Measurements from ENCODE around the gene PTGER1. TPM values are rescaled to one million over a fixed set of nuclear protein-coding genes. Genes with fewer than 3 reads are reported as not detected.

PTGER1 gene
- total RNA-seq, 3 donors from 2014 or later, result 0.48 to 1.3 TPM; not detected in 1

GRCh38 chr19:14515501-14516047 is 40.4 kb upstream of the PTGER1 start:
- peaks cover 7 to 17% of the 10 kb centered on the region in 2 donors for H3K4me1 ChIP-seq
- intact Hi-C loops (cut with DNase I; ENCODE audit: low total_unique reads), result no loop called here
- H3K9me3 ChIP-seq, result no peaks in the 10 kb centered on the region
- peaks cover 5% of the 10 kb centered on the region for H3K36me3 ChIP-seq
- TF ChIP-seq POLR2AphosphoS5 (IDR thresholded peaks at IDR 0.05), result no peak
- peak overlapping the region; percentile 99 to 100 for H3K27ac ChIP-seq
- no peaks in the 10 kb centered on the region for H3K27me3 ChIP-seq
- H3K4me3 ChIP-seq, result peak overlapping the region in 2 of 3 donors; percentile 89 to 92
- no peak for DNase-seq (ENCODE audit: low spot score in 2 of 2)

GRCh38 chr19:14514215-14514863 is 39.2 kb upstream of the PTGER1 start:
- Histone ChIP-seq H3K27ac (peak overlapping the region in 1 of 2 donors; percentile 100), H3K4me1 (peaks cover 7 to 17% of the 10 kb centered on the region in 2 donors), H3K27me3 (no peaks in the 10 kb centered on the region), H3K4me3 (no peak overlapping the region), H3K36me3 (peaks cover 5% of the 10 kb centered on the region), H3K9me3 (no peaks in the 10 kb centered on the region)
- no peak for DNase-seq (ENCODE audit: low spot score in 2 of 2)
- intact Hi-C loops (cut with DNase I; ENCODE audit: low total_unique reads), result no loop called here
- TF ChIP-seq, protein P1, sequence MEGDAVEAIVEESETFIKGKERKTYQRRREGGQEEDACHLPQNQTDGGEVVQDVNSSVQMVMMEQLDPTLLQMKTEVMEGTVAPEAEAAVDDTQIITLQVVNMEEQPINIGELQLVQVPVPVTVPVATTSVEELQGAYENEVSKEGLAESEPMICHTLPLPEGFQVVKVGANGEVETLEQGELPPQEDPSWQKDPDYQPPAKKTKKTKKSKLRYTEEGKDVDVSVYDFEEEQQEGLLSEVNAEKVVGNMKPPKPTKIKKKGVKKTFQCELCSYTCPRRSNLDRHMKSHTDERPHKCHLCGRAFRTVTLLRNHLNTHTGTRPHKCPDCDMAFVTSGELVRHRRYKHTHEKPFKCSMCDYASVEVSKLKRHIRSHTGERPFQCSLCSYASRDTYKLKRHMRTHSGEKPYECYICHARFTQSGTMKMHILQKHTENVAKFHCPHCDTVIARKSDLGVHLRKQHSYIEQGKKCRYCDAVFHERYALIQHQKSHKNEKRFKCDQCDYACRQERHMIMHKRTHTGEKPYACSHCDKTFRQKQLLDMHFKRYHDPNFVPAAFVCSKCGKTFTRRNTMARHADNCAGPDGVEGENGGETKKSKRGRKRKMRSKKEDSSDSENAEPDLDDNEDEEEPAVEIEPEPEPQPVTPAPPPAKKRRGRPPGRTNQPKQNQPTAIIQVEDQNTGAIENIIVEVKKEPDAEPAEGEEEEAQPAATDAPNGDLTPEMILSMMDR (IDR thresholded peaks at IDR 0.05), result no peak
- TF ChIP-seq POLR2A (IDR thresholded peaks at IDR 0.05) (no peak), POLR2AphosphoS5 (IDR thresholded peaks at IDR 0.05) (no peak)

DNA sequence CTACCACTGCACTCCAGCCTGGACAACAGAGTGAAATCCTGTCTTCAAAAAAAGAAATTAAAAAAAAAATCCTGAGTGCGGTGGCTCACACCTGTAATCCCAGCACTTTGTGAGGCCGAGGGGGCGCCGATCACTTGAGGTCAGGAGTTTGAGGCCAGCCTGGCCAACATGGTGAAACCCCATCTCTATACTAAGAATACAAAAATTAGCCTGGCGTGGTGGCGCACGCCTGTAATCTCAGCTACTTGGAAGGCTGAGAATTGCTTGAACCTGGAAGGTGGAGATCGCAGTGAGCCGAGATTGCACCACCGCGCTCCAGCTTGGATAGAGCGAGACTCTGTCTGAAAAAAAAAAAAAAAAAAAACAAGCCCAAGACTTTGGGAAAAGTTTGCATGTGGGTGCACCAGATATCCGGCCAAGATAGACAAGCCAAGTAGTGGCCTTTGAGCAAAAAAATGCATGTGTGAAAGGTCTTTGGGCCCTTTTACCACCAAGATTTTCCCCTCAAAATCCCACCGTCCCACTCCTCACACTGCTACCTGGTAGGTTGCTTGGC is 37.3 kb upstream of the PTGER1 start:
- TF ChIP-seq POLR2A (IDR thresholded peaks at IDR 0.05) (no peak), POLR2AphosphoS5 (IDR thresholded peaks at IDR 0.05) (no peak)
- TF ChIP-seq, protein P1 (IDR thresholded peaks at IDR 0.05), result no peak
- Histone ChIP-seq H3K27me3 (no peaks in the 10 kb centered on the region), H3K36me3 (peaks cover 5% of the 10 kb centered on the region), H3K4me1 (peaks cover 7 to 17% of the 10 kb centered on the region in 2 donors), H3K27ac (no peak overlapping the region), H3K4me3 (no peak overlapping the region), H3K9me3 (no peaks in the 10 kb centered on the region)
- no peak for DNase-seq (ENCODE audit: low spot score in 2 of 2)
- intact Hi-C loops (cut with DNase I; ENCODE audit: low total_unique reads), result no loop called here

GRCh38 chr19:14511229-14511593 is 36.1 kb upstream of the PTGER1 start:
- intact Hi-C loops (cut with DNase I; ENCODE audit: low total_unique reads), result no loop called here
- peak overlapping the region in 1 of 2 donors; percentile 64 for H3K27ac ChIP-seq
- peaks cover 7 to 9% of the 10 kb centered on the region in 2 donors for H3K4me1 ChIP-seq
- no peaks in the 10 kb centered on the region for H3K9me3 ChIP-seq
- H3K4me3 ChIP-seq, result no peak overlapping the region
- H3K36me3 ChIP-seq, result peaks cover 5% of the 10 kb centered on the region
- H3K27me3 ChIP-seq, result no peaks in the 10 kb centered on the region
- TF ChIP-seq POLR2A (IDR thresholded peaks at IDR 0.05) (no peak), POLR2AphosphoS5 (IDR thresholded peaks at IDR 0.05) (no peak)
- TF ChIP-seq, protein P1 (IDR thresholded peaks at IDR 0.05), result no peak
- no peak for DNase-seq (ENCODE audit: low spot score in 2 of 2)

GRCh38 chr19:14510311-14511228 is 35.4 kb upstream of the PTGER1 start:
- Histone ChIP-seq H3K27me3 (no peaks in the 10 kb centered on the region), H3K27ac (peak overlapping the region; percentile 19 to 64), H3K4me3 (peak overlapping the region in 2 of 3 donors; percentile 11 to 13), H3K36me3 (peaks cover 3% of the 10 kb centered on the region), H3K4me1 (peaks cover under 1 to 3% of the 10 kb centered on the region in 2 donors), H3K9me3 (no peaks in the 10 kb centered on the region)
- intact Hi-C loops (cut with DNase I; ENCODE audit: low total_unique reads), result no loop called here
- no peak for DNase-seq (ENCODE audit: low spot score in 2 of 2)
- TF ChIP-seq, protein P1 (IDR thresholded peaks at IDR 0.05), result no peak
- peak in 1 of 3 donors; percentile 73 for TF ChIP-seq POLR2AphosphoS5 (IDR thresholded peaks at IDR 0.05)

Data from breast epithelium (tissue), 4 donors.